ENCODE data around the gene PPFIA2.
A peak's percentile ranks its signal among the peaks of the same experiment; 100 is the strongest.

Gene PPFIA2

GRCh38 chr12:81542065-81543010 lies 216.8 kb downstream of the PPFIA2 start:
- no peak for DNase-seq

- DNase-seq, result no peak
Observed at GRCh38 chr12:81541121-81541520, 218.0 kb downstream of the PPFIA2 start.

GRCh38 chr12:81539279-81539678 lies 219.9 kb downstream of the PPFIA2 start:
- no peak for DNase-seq

- DNase-seq, result no peak
Observed at GRCh38 chr12:81533054-81533453, 226.1 kb downstream of the PPFIA2 start.

GRCh38 chr12:81530352-81530751 lies 228.8 kb downstream of the PPFIA2 start:
- no peak for DNase-seq

GRCh38 chr12:81520064-81520945 lies 238.8 kb downstream of the PPFIA2 start:
- DNase-seq, result no peak

GRCh38 chr12:81518638-81519037 lies 240.5 kb downstream of the PPFIA2 start:
- DNase-seq, result no peak

- DNase-seq, result no peak
Observed at GRCh38 chr12:81517296-81517695, 241.9 kb downstream of the PPFIA2 start.

GRCh38 chr12:81502912-81503695 lies 256.0 kb downstream of the PPFIA2 start:
- no peak for DNase-seq

GRCh38 chr12:81500788-81501187 lies 258.4 kb downstream of the PPFIA2 start:
- DNase-seq, result peak; percentile 70

GRCh38 chr12:81499809-81500208 lies 259.3 kb downstream of the PPFIA2 start:
- peak; percentile 49 for DNase-seq

GRCh38 chr12:81492131-81492720 lies 266.9 kb downstream of the PPFIA2 start:
- DNase-seq, result peak; percentile 80

- DNase-seq, result no peak
Observed at GRCh38 chr12:81472934-81473333, 286.2 kb downstream of the PPFIA2 start.

- DNase-seq, result no peak
Observed at GRCh38 chr12:81470923-81471322, 288.2 kb downstream of the PPFIA2 start.

- DNase-seq, result no peak
Observed at GRCh38 chr12:81468206-81468605, 290.9 kb downstream of the PPFIA2 start.

- no peak for DNase-seq
Observed at GRCh38 chr12:81465876-81466275, 293.3 kb downstream of the PPFIA2 start.

GRCh38 chr12:81465191-81465590 lies 294.0 kb downstream of the PPFIA2 start:
- no peak for DNase-seq

GRCh38 chr12:81461163-81461562 lies 298.0 kb downstream of the PPFIA2 start:
- DNase-seq, result no peak

GRCh38 chr12:81450920-81451739 lies 308.0 kb downstream of the PPFIA2 start:
- DNase-seq, result peak; percentile 93

- no peak for DNase-seq
Observed at GRCh38 chr12:81441629-81442028, 317.5 kb downstream of the PPFIA2 start.

GRCh38 chr12:81440001-81440400 lies 319.1 kb downstream of the PPFIA2 start:
- no peak for DNase-seq

GRCh38 chr12:81439344-81439743 lies 319.8 kb downstream of the PPFIA2 start:
- DNase-seq, result no peak
